Retina (tissue), 1 donor: Measurements from ENCODE around the gene DNAH9.

ENCODE experiments used
- DNase-seq: peaks from one replicate; pipeline ENCODE4 v3.0.0-alpha.2; 2016

The DNAH9 gene

GRCh38 chr17:11779892-11780291 is 181.6 kb downstream of the DNAH9 start:
- DNase-seq, result no peak

- no peak for DNase-seq
These were observed 182.4 kb downstream of the DNAH9 start for GRCh38 chr17:11780621-11781020.

GRCh38 chr17:11786711-11787438 is 188.6 kb downstream of the DNAH9 start:
- DNase-seq, result no peak

- no peak for DNase-seq
These were observed 197.6 kb downstream of the DNAH9 start for GRCh38 chr17:11795906-11796305.

GRCh38 chr17:11797803-11798202 is 199.5 kb downstream of the DNAH9 start:
- DNase-seq, result no peak

- peak; percentile 77 for DNase-seq
These were observed 205.1 kb downstream of the DNAH9 start for GRCh38 chr17:11803231-11803969.

GRCh38 chr17:11805138-11805537 is 206.9 kb downstream of the DNAH9 start:
- DNase-seq, result no peak

- no peak for DNase-seq
These were observed 207.7 kb downstream of the DNAH9 start for GRCh38 chr17:11805952-11806351.

GRCh38 chr17:11807606-11808005 is 209.3 kb downstream of the DNAH9 start:
- no peak for DNase-seq

GRCh38 chr17:11813278-11813677 is 215.0 kb downstream of the DNAH9 start:
- DNase-seq, result no peak

GRCh38 chr17:11813871-11814270 is 215.6 kb downstream of the DNAH9 start:
- no peak for DNase-seq

GRCh38 chr17:11814655-11815262 is 216.5 kb downstream of the DNAH9 start:
- no peak for DNase-seq

- no peak for DNase-seq
These were observed 218.1 kb downstream of the DNAH9 start for GRCh38 chr17:11816409-11816808.

- peak; percentile 32 for DNase-seq
These were observed 225.6 kb downstream of the DNAH9 start for GRCh38 chr17:11823862-11824261.

GRCh38 chr17:11825572-11826209 is 227.4 kb downstream of the DNAH9 start:
- DNase-seq, result no peak

GRCh38 chr17:11832401-11833137 is 234.3 kb downstream of the DNAH9 start:
- no peak for DNase-seq

GRCh38 chr17:11836508-11836907 is 238.2 kb downstream of the DNAH9 start:
- DNase-seq, result no peak

GRCh38 chr17:11840052-11840451 is 241.8 kb downstream of the DNAH9 start:
- DNase-seq, result no peak

GRCh38 chr17:11840831-11841230 is 242.6 kb downstream of the DNAH9 start:
- no peak for DNase-seq

GRCh38 chr17:11848330-11848729 is 250.1 kb downstream of the DNAH9 start:
- no peak for DNase-seq

GRCh38 chr17:11852231-11852630 is 254.0 kb downstream of the DNAH9 start:
- no peak for DNase-seq

- no peak for DNase-seq
These were observed 254.6 kb downstream of the DNAH9 start for GRCh38 chr17:11852912-11853311.
